ENCODE data around the gene RIMBP2.

RIMBP2 gene

GRCh38 chr12:130482448-130482847 lies 233.7 kb downstream of the RIMBP2 start:
- DNase-seq (ENCODE audit: low spot score) = no peak

- DNase-seq (ENCODE audit: low spot score) = no peak
Observed at GRCh38 chr12:130481392-130481879, 234.7 kb downstream of the RIMBP2 start.

- no peak for DNase-seq (ENCODE audit: low spot score)
Observed at GRCh38 chr12:130480887-130481286, 235.2 kb downstream of the RIMBP2 start.

GRCh38 chr12:130480231-130480630 lies 235.9 kb downstream of the RIMBP2 start:
- no peak for DNase-seq (ENCODE audit: low spot score)

GRCh38 chr12:130479401-130480125 lies 236.5 kb downstream of the RIMBP2 start:
- DNase-seq (ENCODE audit: low spot score) = no peak

GRCh38 chr12:130478786-130479185 lies 237.3 kb downstream of the RIMBP2 start:
- DNase-seq (ENCODE audit: low spot score) = no peak

GRCh38 chr12:130477701-130478100 lies 238.4 kb downstream of the RIMBP2 start:
- no peak for DNase-seq (ENCODE audit: low spot score)

- DNase-seq (ENCODE audit: low spot score) = no peak
Observed at GRCh38 chr12:130477266-130477665, 238.8 kb downstream of the RIMBP2 start.

- DNase-seq (ENCODE audit: low spot score) = no peak
Observed at GRCh38 chr12:130476451-130477135, 239.5 kb downstream of the RIMBP2 start.

GRCh38 chr12:130474599-130475269 lies 241.4 kb downstream of the RIMBP2 start:
- DNase-seq (ENCODE audit: low spot score) = no peak

- no peak for DNase-seq (ENCODE audit: low spot score)
Observed at GRCh38 chr12:130473266-130473665, 242.8 kb downstream of the RIMBP2 start.

- no peak for DNase-seq (ENCODE audit: low spot score)
Observed at GRCh38 chr12:130470969-130471368, 245.1 kb downstream of the RIMBP2 start.

- DNase-seq (ENCODE audit: low spot score) = no peak
Observed at GRCh38 chr12:130469552-130469951, 246.5 kb downstream of the RIMBP2 start.

- no peak for DNase-seq (ENCODE audit: low spot score)
Observed at GRCh38 chr12:130468700-130469245, 247.3 kb downstream of the RIMBP2 start.

GRCh38 chr12:130468186-130468585 lies 247.9 kb downstream of the RIMBP2 start:
- no peak for DNase-seq (ENCODE audit: low spot score)

- no peak for DNase-seq (ENCODE audit: low spot score)
Observed at GRCh38 chr12:130465626-130466025, 250.5 kb downstream of the RIMBP2 start.

GRCh38 chr12:130465046-130465445 lies 251.1 kb downstream of the RIMBP2 start:
- no peak for DNase-seq (ENCODE audit: low spot score)

GRCh38 chr12:130463818-130464670 lies 252.1 kb downstream of the RIMBP2 start:
- DNase-seq (ENCODE audit: low spot score) = no peak

GRCh38 chr12:130463275-130463658 lies 252.8 kb downstream of the RIMBP2 start:
- DNase-seq (ENCODE audit: low spot score) = no peak

- DNase-seq (ENCODE audit: low spot score) = no peak
Observed at GRCh38 chr12:130462558-130463274, 253.4 kb downstream of the RIMBP2 start.
